Natural killer cell (primary cell): ENCODE measurements around the gene RAB31. TPM values are rescaled to one million over a fixed set of nuclear protein-coding genes. Genes with fewer than 3 reads are reported as not detected.
A peak's percentile ranks its signal among the peaks of the same experiment; 100 is the strongest.

Experiments
- ATAC-seq, 3 donors: fragments of 150-1000 bp in 2 of 3; fragments of 200-7000 bp in 1 of 3; cut with Tn5 transposase; 1 replicate in 1 of 3; 2 replicates in 2 of 3; pipeline ENCODE4 v1.10.0; 2021; ENCODE audit warnings: mild to moderate bottlenecking in 2 of 3, moderate library complexity in 2 of 3
- DNase-seq, 2 donors: peaks; one replicate each; pipeline versions ENCODE4 v3.0.0 to v3.0.0-alpha.2; 2013 to 2021; ENCODE audit warnings: mixed read lengths in 1 of 2
- H3K27ac ChIP-seq: one replicate; pipeline ENCODE4 v1.5.1; 2013; ENCODE audit warnings: mild to moderate bottlenecking, low read length
- H3K27me3 ChIP-seq: one replicate; pipeline ENCODE4 v1.6.1; 2013; ENCODE audit warnings: low read length; ENCODE audit not compliant: control insufficient read depth, insufficient read depth
- H3K36me3 ChIP-seq: one replicate; pipeline ENCODE4 v1.6.1; 2013; ENCODE audit warnings: low read length; ENCODE audit not compliant: control insufficient read depth, insufficient read depth
- H3K4me1 ChIP-seq: one replicate; pipeline ENCODE4 v1.6.1; 2013; ENCODE audit warnings: low read length; ENCODE audit not compliant: control insufficient read depth, insufficient read depth
- H3K4me3 ChIP-seq: one replicate; pipeline ENCODE4 v1.5.1; 2013; ENCODE audit warnings: low read length
- H3K9me3 ChIP-seq: one replicate; pipeline ENCODE4 v1.6.1; 2013; ENCODE audit warnings: low read length; ENCODE audit not compliant: control insufficient read depth, insufficient read depth
- H3K27ac Mint-ChIP-seq, 2 donors: one replicate each; pipeline ENCODE4 v1.8.0; 2022; ENCODE audit warnings: mild to moderate bottlenecking in 2 of 2, mixed read lengths in 2 of 2, moderate library complexity in 1 of 2
- H3K27me3 Mint-ChIP-seq, 2 donors: one replicate each; pipeline ENCODE4 v1.8.0; 2022; ENCODE audit warnings: low read depth in 2 of 2, mixed read lengths in 2 of 2
- H3K36me3 Mint-ChIP-seq: one replicate; pipeline ENCODE4 v1.8.0; 2022; ENCODE audit warnings: mixed read lengths
- H3K4me1 Mint-ChIP-seq, 2 donors: one replicate each; pipeline ENCODE4 v1.8.0; 2022; ENCODE audit warnings: mixed read lengths in 2 of 2
- H3K4me3 Mint-ChIP-seq: one replicate; pipeline ENCODE4 v1.8.0; 2022; ENCODE audit warnings: mild to moderate bottlenecking, moderate library complexity, mixed read lengths
- H3K9me3 Mint-ChIP-seq, 2 donors: one replicate each; pipeline ENCODE4 v1.8.0; 2022; ENCODE audit warnings: mixed read lengths in 2 of 2
- CTCF ChIP-seq: fragments of 200-600 bp; IDR thresholded peaks from one replicate; pipeline ENCODE4 v1.8.0; 2022; ENCODE audit warnings: antibody characterized with exemption
- WGBS: methylation state at CpG from one replicate; pipeline ENCODE4 v1.1.7; 2013; ENCODE audit warnings: missing lambda C conversion rate; ENCODE audit not compliant: insufficient coverage; 5-methylcytosine and 5-hydroxymethylcytosine counted together
- intact Hi-C: fragments of 100-400 bp; cut with micrococcal nuclease; formaldehyde crosslinking; loops from one replicate; pipeline ENCODE4 v1.14.2; 2022
- total RNA-seq, 4 donors: library from RNA; stranded (reverse); fragments of 120-200 nt in 1 of 4; gene quantifications; one replicate each; pipeline versions ENCODE4 v1.2.3 to v1.2.4, GENCODE V29; 2013 to 2022

RAB31 gene
- total RNA-seq, 3 donors from 2014 or later (not counting 1 experiment from before 2014, with no cell fraction given): 5.3 to 26.1 (median 9.9) TPM

DNA sequence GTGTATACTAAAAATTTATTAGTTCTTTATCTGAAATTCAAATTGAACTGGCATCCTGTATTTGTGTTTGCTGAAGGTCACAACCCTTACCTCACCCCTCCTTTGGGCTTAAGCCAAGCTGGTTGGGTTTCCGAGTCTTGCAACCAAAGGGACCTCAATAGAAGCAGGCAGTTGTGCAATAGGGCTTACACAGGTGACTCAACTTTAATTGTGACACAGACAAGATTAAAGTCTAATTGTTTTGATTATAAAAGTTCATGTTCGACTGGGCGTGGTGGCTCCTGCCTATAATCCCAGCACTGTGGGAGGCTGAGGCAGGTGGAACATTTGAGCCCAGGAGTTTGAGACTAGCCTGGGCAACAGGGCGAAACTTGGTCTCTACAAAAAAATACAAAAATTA is 71.5 kb downstream of the RAB31 start:
- Histone ChIP-seq H3K4me1 (no peaks in the 10 kb centered on the region), H3K36me3 (no peaks in the 10 kb centered on the region)

GRCh38 chr18:9782073-9782857 is 74.2 kb downstream of the RAB31 start:
- H3K36me3 ChIP-seq: no peaks in the 10 kb centered on the region
- H3K27me3 ChIP-seq: no peaks in the 10 kb centered on the region
- H3K27ac ChIP-seq: no peak overlapping the region
- H3K9me3 ChIP-seq: no peaks in the 10 kb centered on the region
- H3K4me3 ChIP-seq: no peak overlapping the region
- Mint-ChIP-seq H3K27me3 (no peaks in the 10 kb centered on the region), H3K36me3 (no peaks in the 10 kb centered on the region), H3K27ac (no peak overlapping the region), H3K4me3 (no peak overlapping the region), H3K4me1 (no peaks in the 10 kb centered on the region), H3K9me3 (no peaks in the 10 kb centered on the region)
- DNase-seq: no peak
- WGBS: 87% methylated on average over 11 of the region's 11 CpGs
- H3K4me1 ChIP-seq: no peaks in the 10 kb centered on the region
- TF ChIP-seq CTCF: no peak
- intact Hi-C loops: no loop called here
- peak in 1 of 3 donors; percentile 57 for ATAC-seq

More for the DNA sequence above, 71.5 kb downstream of the RAB31 start:
- Mint-ChIP-seq H3K9me3 (no peaks in the 10 kb centered on the region), H3K36me3 (no peaks in the 10 kb centered on the region), H3K27ac (no peak overlapping the region), H3K27me3 (no peaks in the 10 kb centered on the region), H3K4me3 (no peak overlapping the region), H3K4me1 (no peaks in the 10 kb centered on the region)
- DNase-seq (no peak), ATAC-seq (peak in 1 of 3 donors; percentile 45)
- Histone ChIP-seq H3K27ac (no peak overlapping the region), H3K9me3 (no peaks in the 10 kb centered on the region), H3K4me3 (no peak overlapping the region), H3K27me3 (no peaks in the 10 kb centered on the region)
- 79% methylated on average over 4 of the region's 4 CpGs for WGBS
- intact Hi-C loops: no loop called here
- no peak for TF ChIP-seq CTCF

GRCh38 chr18:9786631-9787030 is 78.5 kb downstream of the RAB31 start:
- H3K27ac ChIP-seq: no peak overlapping the region
- 90% methylated on average over 3 of the region's 3 CpGs for WGBS

More at GRCh38 chr18:9786631-9787030, 78.5 kb downstream of the RAB31 start:
- H3K27me3 ChIP-seq: no peaks in the 10 kb centered on the region
- no peaks in the 10 kb centered on the region for H3K4me1 Mint-ChIP-seq
- H3K36me3 Mint-ChIP-seq: no peaks in the 10 kb centered on the region
- H3K27me3 Mint-ChIP-seq: peaks cover 3 to 7% of the 10 kb centered on the region in 2 donors
- no peaks in the 10 kb centered on the region for H3K4me1 ChIP-seq
- H3K27ac Mint-ChIP-seq: no peak overlapping the region
- no peak for DNase-seq
- intact Hi-C loops: no loop called here
- no peaks in the 10 kb centered on the region for H3K36me3 ChIP-seq
- H3K4me3 ChIP-seq: no peak overlapping the region
- no peaks in the 10 kb centered on the region for H3K9me3 ChIP-seq
- no peaks in the 10 kb centered on the region for H3K9me3 Mint-ChIP-seq
- H3K4me3 Mint-ChIP-seq: no peak overlapping the region
- no peak for ATAC-seq
- TF ChIP-seq CTCF: no peak
